Measurements from ENCODE around the gene PPP4R3A. TPM values are rescaled to one million over a fixed set of nuclear protein-coding genes. Genes with fewer than 3 reads are reported as not detected.
"Not testable (repeated sequence)": the region's sequence is repeated elsewhere in the genome, so short reads cannot be mapped to it uniquely, and the experiment has no call there.

PPP4R3A gene
- total RNA-seq, 1 donor from 2014 or later, result 79.5 TPM

DNA sequence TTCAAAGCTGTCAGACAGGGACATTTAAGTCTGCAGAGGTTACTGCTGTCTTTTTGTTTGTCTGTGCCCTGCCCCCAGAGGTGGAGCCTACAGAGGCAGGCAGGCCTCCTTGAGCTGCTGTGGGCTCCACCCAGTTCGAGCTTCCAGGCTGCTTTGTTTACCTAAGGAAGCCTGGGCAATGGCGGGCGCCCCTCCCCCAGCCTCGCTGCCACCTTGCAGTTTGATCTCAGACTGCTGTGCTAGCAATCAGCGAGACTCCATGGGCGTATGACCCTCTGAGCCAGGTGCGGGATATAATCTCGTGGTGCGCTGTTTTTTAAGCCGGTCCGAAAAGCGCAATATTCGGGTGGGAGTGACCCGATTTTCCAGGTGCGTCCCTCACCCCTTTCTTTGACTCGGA, 73.8 kb downstream of the PPP4R3A start:
- not testable (repeated sequence) for H3K9ac ChIP-seq (ENCODE audit: low read length); H3K27me3 ChIP-seq (ENCODE audit: insufficient read depth, low read length); H3K4me3 Mint-ChIP-seq (ENCODE audit: unreplicated experiment); H3K36me3 ChIP-seq (ENCODE audit: insufficient read depth, low read length); H3K27ac ChIP-seq (ENCODE audit: low read depth, low read length); H2AFZ ChIP-seq (ENCODE audit: low read depth, low read length); H3K36me3 Mint-ChIP-seq (ENCODE audit: low read depth, unreplicated experiment); H4K20me1 ChIP-seq (ENCODE audit: insufficient read depth, low read length); H3K4me1 Mint-ChIP-seq (ENCODE audit: low read depth, unreplicated experiment); H3K27ac Mint-ChIP-seq (ENCODE audit: unreplicated experiment); FAIRE-seq; H3K4me1 ChIP-seq (ENCODE audit: insufficient read depth, low read length); H3K27me3 Mint-ChIP-seq (ENCODE audit: low read depth, unreplicated experiment); H3K4me2 ChIP-seq (ENCODE audit: low read length); H3K9me3 ChIP-seq (ENCODE audit: insufficient read depth, low read depth, low read length); H3K4me3 ChIP-seq (ENCODE audit: insufficient read depth, low read depth, low read length); DNase-seq (ENCODE audit: low read depth); H3K79me2 ChIP-seq (ENCODE audit: insufficient read depth, low read length)
- peaks cover 20% of the 10 kb centered on the region for H3K9me3 Mint-ChIP-seq (ENCODE audit: unreplicated experiment)

DNA sequence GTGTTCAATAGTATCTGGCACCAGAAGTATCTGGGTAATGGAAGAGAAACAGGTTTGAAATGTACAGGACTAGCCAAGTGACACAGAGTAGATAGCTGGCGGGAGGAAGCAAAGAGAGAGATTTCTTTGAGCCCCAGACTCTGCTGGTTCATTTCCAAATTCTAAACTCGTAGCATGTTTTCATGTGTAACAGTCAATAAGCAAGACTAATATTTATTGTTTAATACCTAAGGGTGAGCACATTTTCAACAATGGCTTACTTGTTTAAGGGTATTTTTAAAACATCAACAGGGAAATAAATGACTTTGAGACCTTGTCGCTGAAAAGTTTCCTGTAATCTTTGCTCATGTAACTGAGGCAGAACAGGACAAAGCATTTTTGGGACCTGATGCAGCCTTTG, 80.7 kb downstream of the PPP4R3A start:
- Histone ChIP-seq H2AFZ (ENCODE audit: low read depth, low read length) (no peak overlapping the region), H3K4me1 (ENCODE audit: insufficient read depth, low read length) (no peaks in the 10 kb centered on the region), H3K36me3 (ENCODE audit: insufficient read depth, low read length) (no peaks in the 10 kb centered on the region), H3K9me3 (ENCODE audit: insufficient read depth, low read depth, low read length) (no peaks in the 10 kb centered on the region), H3K4me3 (ENCODE audit: insufficient read depth, low read depth, low read length) (no peak overlapping the region), H4K20me1 (ENCODE audit: insufficient read depth, low read length) (no peaks in the 10 kb centered on the region), H3K27me3 (ENCODE audit: insufficient read depth, low read length) (peaks cover 3% of the 10 kb centered on the region), H3K27ac (ENCODE audit: low read depth, low read length) (no peak overlapping the region), H3K9ac (ENCODE audit: low read length) (no peak overlapping the region), H3K79me2 (ENCODE audit: insufficient read depth, low read length) (no peaks in the 10 kb centered on the region), H3K4me2 (ENCODE audit: low read length) (no peak overlapping the region)
- TF ChIP-seq EZH2 (IDR thresholded peaks at IDR 0.05; ENCODE audit: insufficient read depth, low read length), result no peak
- TF ChIP-seq, protein P1, sequence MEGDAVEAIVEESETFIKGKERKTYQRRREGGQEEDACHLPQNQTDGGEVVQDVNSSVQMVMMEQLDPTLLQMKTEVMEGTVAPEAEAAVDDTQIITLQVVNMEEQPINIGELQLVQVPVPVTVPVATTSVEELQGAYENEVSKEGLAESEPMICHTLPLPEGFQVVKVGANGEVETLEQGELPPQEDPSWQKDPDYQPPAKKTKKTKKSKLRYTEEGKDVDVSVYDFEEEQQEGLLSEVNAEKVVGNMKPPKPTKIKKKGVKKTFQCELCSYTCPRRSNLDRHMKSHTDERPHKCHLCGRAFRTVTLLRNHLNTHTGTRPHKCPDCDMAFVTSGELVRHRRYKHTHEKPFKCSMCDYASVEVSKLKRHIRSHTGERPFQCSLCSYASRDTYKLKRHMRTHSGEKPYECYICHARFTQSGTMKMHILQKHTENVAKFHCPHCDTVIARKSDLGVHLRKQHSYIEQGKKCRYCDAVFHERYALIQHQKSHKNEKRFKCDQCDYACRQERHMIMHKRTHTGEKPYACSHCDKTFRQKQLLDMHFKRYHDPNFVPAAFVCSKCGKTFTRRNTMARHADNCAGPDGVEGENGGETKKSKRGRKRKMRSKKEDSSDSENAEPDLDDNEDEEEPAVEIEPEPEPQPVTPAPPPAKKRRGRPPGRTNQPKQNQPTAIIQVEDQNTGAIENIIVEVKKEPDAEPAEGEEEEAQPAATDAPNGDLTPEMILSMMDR (IDR thresholded peaks at IDR 0.05; ENCODE audit: insufficient read depth, low read depth, low read length), result no peak
- Mint-ChIP-seq H3K36me3 (ENCODE audit: low read depth, unreplicated experiment) (peaks cover 4% of the 10 kb centered on the region), H3K9me3 (ENCODE audit: unreplicated experiment) (peaks cover 3% of the 10 kb centered on the region), H3K27me3 (ENCODE audit: low read depth, unreplicated experiment) (peaks cover 4% of the 10 kb centered on the region), H3K27ac (ENCODE audit: unreplicated experiment) (no peak overlapping the region), H3K4me1 (ENCODE audit: low read depth, unreplicated experiment) (no peaks in the 10 kb centered on the region), H3K4me3 (ENCODE audit: unreplicated experiment) (no peak overlapping the region)
- DNase-seq (ENCODE audit: low read depth), result no peak
- no peak for FAIRE-seq

DNA sequence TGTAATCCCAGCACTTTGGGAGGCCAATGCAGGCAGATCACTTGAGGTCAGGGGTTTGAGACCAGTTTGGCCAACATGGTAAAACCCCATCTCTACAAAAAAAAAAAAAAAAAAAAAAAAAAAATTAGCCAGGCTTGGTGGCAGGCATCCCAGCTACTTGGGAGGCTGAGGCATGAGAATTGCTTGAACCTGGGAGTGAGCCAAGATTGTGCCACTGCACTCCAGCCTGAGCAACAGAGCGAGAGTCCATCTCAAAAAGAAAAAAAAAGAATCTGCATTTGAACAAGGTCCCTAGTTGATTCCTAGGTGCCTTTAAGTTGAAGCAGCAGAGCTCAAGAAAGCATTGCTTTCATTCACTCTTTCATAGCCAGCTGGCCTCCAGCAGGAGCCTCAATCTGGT, 81.2 kb downstream of the PPP4R3A start:
- FAIRE-seq; H3K4me2 ChIP-seq (ENCODE audit: low read length): not testable (repeated sequence)

DNA sequence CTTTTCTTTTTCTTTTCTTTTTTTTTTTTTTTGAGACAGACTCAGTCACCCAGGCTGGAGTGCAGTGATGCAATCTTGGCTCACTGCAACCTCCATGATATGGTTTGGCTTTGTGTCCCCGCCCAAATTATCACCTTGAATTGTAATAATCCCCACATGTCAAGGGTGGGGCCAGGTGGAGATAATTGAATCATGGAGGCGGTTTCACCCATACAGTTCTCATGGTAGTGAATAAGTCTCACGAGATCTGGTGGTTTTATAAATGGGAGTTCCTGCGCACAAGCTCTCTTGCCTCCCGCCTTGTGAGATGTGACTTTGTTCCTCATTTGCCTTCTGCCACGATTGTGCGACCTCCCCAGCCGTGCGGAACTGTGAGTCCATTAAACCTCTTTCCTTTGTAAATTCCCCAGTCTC, 84.6 kb downstream of the PPP4R3A start:
- H3K27ac Mint-ChIP-seq (ENCODE audit: unreplicated experiment); FAIRE-seq: not testable (repeated sequence)

More for the DNA sequence above, 81.2 kb downstream of the PPP4R3A start:
- H3K4me3 ChIP-seq (ENCODE audit: insufficient read depth, low read depth, low read length); DNase-seq (ENCODE audit: low read depth); H4K20me1 ChIP-seq (ENCODE audit: insufficient read depth, low read length); H3K36me3 Mint-ChIP-seq (ENCODE audit: low read depth, unreplicated experiment); H3K27me3 ChIP-seq (ENCODE audit: insufficient read depth, low read length); H2AFZ ChIP-seq (ENCODE audit: low read depth, low read length); H3K27me3 Mint-ChIP-seq (ENCODE audit: low read depth, unreplicated experiment); H3K4me3 Mint-ChIP-seq (ENCODE audit: unreplicated experiment); H3K9me3 ChIP-seq (ENCODE audit: insufficient read depth, low read depth, low read length); H3K4me1 Mint-ChIP-seq (ENCODE audit: low read depth, unreplicated experiment); H3K79me2 ChIP-seq (ENCODE audit: insufficient read depth, low read length); H3K27ac ChIP-seq (ENCODE audit: low read depth, low read length); H3K9ac ChIP-seq (ENCODE audit: low read length); H3K4me1 ChIP-seq (ENCODE audit: insufficient read depth, low read length); H3K27ac Mint-ChIP-seq (ENCODE audit: unreplicated experiment); H3K9me3 Mint-ChIP-seq (ENCODE audit: unreplicated experiment); H3K36me3 ChIP-seq (ENCODE audit: insufficient read depth, low read length): not testable (repeated sequence)

More for the DNA sequence above, 84.6 kb downstream of the PPP4R3A start:
- H3K9ac ChIP-seq (ENCODE audit: low read length); H4K20me1 ChIP-seq (ENCODE audit: insufficient read depth, low read length); H3K4me1 ChIP-seq (ENCODE audit: insufficient read depth, low read length); H3K36me3 Mint-ChIP-seq (ENCODE audit: low read depth, unreplicated experiment); H3K27me3 ChIP-seq (ENCODE audit: insufficient read depth, low read length); H3K79me2 ChIP-seq (ENCODE audit: insufficient read depth, low read length); H3K4me3 ChIP-seq (ENCODE audit: insufficient read depth, low read depth, low read length); H3K4me2 ChIP-seq (ENCODE audit: low read length); H3K36me3 ChIP-seq (ENCODE audit: insufficient read depth, low read length); H3K4me3 Mint-ChIP-seq (ENCODE audit: unreplicated experiment); H2AFZ ChIP-seq (ENCODE audit: low read depth, low read length); H3K9me3 Mint-ChIP-seq (ENCODE audit: unreplicated experiment); DNase-seq (ENCODE audit: low read depth); H3K4me1 Mint-ChIP-seq (ENCODE audit: low read depth, unreplicated experiment); H3K27me3 Mint-ChIP-seq (ENCODE audit: low read depth, unreplicated experiment); H3K9me3 ChIP-seq (ENCODE audit: insufficient read depth, low read depth, low read length); H3K27ac ChIP-seq (ENCODE audit: low read depth, low read length): not testable (repeated sequence)
